HepG2 (cell line): ENCODE measurements around the gene QPCT. TPM values are rescaled to one million over a fixed set of nuclear protein-coding genes. Genes with fewer than 3 reads are reported as not detected.

Experiments used
- AHDC1 ChIP-seq: sonication (generic); formaldehyde crosslinking; IDR thresholded peaks from 2 replicates; pipeline ENCODE4 v1.5.1; 2020; ENCODE audit warnings: mild to moderate bottlenecking, missing genetic modification reagents, borderline replicate concordance
- DZIP1 ChIP-seq: sonication (generic); formaldehyde crosslinking; IDR thresholded peaks from 2 replicates; pipeline ENCODE4 v1.5.0; 2020; ENCODE audit warnings: mild to moderate bottlenecking, missing genetic modification reagents
- GATA4 ChIP-seq: sonication (generic); IDR thresholded peaks from 2 replicates; pipeline ENCODE4 v1.6.1; 2016; ENCODE audit warnings: antibody characterized with exemption, low read depth, borderline replicate concordance
- HINFP ChIP-seq: sonication (generic); formaldehyde crosslinking; IDR thresholded peaks from 2 replicates; pipeline ENCODE4 v1.4.0; 2020; ENCODE audit warnings: low read depth, mild to moderate bottlenecking, missing genetic modification reagents
- MAFG ChIP-seq: sonication (generic); formaldehyde crosslinking; IDR thresholded peaks from 2 replicates; pipeline ENCODE4 v1.5.1; 2020; ENCODE audit warnings: mild to moderate bottlenecking, missing genetic modification reagents
- MEF2D ChIP-seq: sonication (generic); formaldehyde crosslinking; IDR thresholded peaks from 2 replicates; pipeline ENCODE4 v1.5.1; 2020; ENCODE audit warnings: mild to moderate bottlenecking, missing genetic modification reagents
- NFIC ChIP-seq: IDR thresholded peaks from 2 replicates; pipeline ENCODE4 v1.6.1; 2012; ENCODE audit warnings: mild to moderate bottlenecking, low read length, inconsistent platforms
- NR2F1 ChIP-seq, 2 experiments: fragments of 450-650 bp in 1 of 2; formaldehyde crosslinking in 1 of 2; IDR thresholded peaks; 2 replicates each; pipeline versions ENCODE4 v1.5.0 to v1.6.1; 2016 to 2020; ENCODE audit warnings: mild to moderate bottlenecking in 1 of 2, missing compliant biosample characterization in 1 of 2, missing genetic modification reagents in 1 of 2, moderate library complexity in 1 of 2
- POLR2AphosphoS2 ChIP-seq: IDR thresholded peaks from 2 replicates; pipeline ENCODE4 v1.6.1; 2011; ENCODE audit warnings: low read depth, low read length, improper control_type of control experiment
- ZNF138 ChIP-seq: sonication (generic); formaldehyde crosslinking; IDR thresholded peaks from 2 replicates; pipeline ENCODE4 v1.5.0; 2020; ENCODE audit warnings: mild to moderate bottlenecking, low read depth, missing genetic modification reagents
- ZNF543 ChIP-seq: sonication (generic); formaldehyde crosslinking; IDR thresholded peaks from 2 replicates; pipeline ENCODE4 v1.4.0; 2020; ENCODE audit warnings: mild to moderate bottlenecking, missing genetic modification reagents
- ZNF691 ChIP-seq: sonication (generic); formaldehyde crosslinking; IDR thresholded peaks from 2 replicates; pipeline ENCODE4 v1.4.0; 2020; ENCODE audit warnings: missing genetic modification reagents, low read depth, mild to moderate bottlenecking, borderline replicate concordance
- ZNF773 ChIP-seq: sonication (generic); formaldehyde crosslinking; IDR thresholded peaks from 2 replicates; pipeline ENCODE4 v1.4.0; 2020; ENCODE audit warnings: missing genetic modification reagents, borderline replicate concordance
- ZSCAN22 ChIP-seq: sonication (generic); formaldehyde crosslinking; IDR thresholded peaks from 2 replicates; pipeline ENCODE4 v1.4.0; 2020; ENCODE audit warnings: mild to moderate bottlenecking, missing genetic modification reagents
- ZUFSP ChIP-seq: sonication (generic); formaldehyde crosslinking; IDR thresholded peaks from 2 replicates; pipeline ENCODE4 v1.9.0; 2021; ENCODE audit warnings: missing genetic modification reagents, mild to moderate bottlenecking, borderline replicate concordance
- polyA plus RNA-seq, 8 experiments: library from polyadenylated mRNA; depleted of rRNA in 3 of 8; stranded (reverse) in 7 of 8; unstranded in 1 of 8; fragments of >200 nt; fragmentation: Illumina TruSeq in 4 of 8; extraction: Trizol in 4 of 8; gene quantifications; 2 replicates each; pipeline versions ENCODE4 v1.2.1 to v1.2.3, GENCODE V29; 2011 to 2016; ENCODE audit warnings: low read depth in 4 of 8, missing spikeins in 1 of 8, mixed read lengths in 1 of 8; ENCODE audit not compliant: insufficient read depth in 1 of 8
- total RNA-seq, 5 experiments: library from RNA; depleted of rRNA; stranded (reverse); fragments of >200 nt; fragmentation: Illumina TruSeq; extraction: Trizol; gene quantifications; 2 replicates each; pipeline ENCODE4 v1.2.3, GENCODE V29; 2016; ENCODE audit warnings: low read depth in 1 of 5

The QPCT gene
- total and polyA plus RNA-seq, 2 of the 13 experiments (the other 11 are each of a cell fraction or from before 2014, with no cell fraction given): 0.77 to 1.2 TPM

- TF ChIP-seq DZIP1 (CRISPR knock-in tag) (no peak), HINFP (CRISPR knock-in tag) (no peak), ZNF138 (no peak), ZNF773 (CRISPR knock-in tag) (no peak), ZUFSP (CRISPR knock-in tag) (no peak), ZSCAN22 (CRISPR knock-in tag) (no peak), POLR2AphosphoS2 (no peak), AHDC1 (CRISPR knock-in tag) (peak; percentile 63; the same call in 1 of the 2 replicates), MAFG (CRISPR knock-in tag) (no peak), MEF2D (CRISPR knock-in tag) (no peak), ZNF543 (CRISPR knock-in tag) (no peak), ZNF691 (no peak), GATA4 (no peak), NFIC (no peak), NR2F1 (CRISPR knock-in tag; IDR thresholded peaks at IDR 0.05) (no peak)
These were observed at the start of gene QPCT (continued) for GRCh38 chr2:37344453-37345361.
